NCI-H2227 (cell line): ENCODE measurements around the gene DPYD.
A peak's percentile ranks its signal among the peaks of the same experiment; 100 is the strongest.

Experiments used
- DNase-seq: peaks from one replicate; lab custom pipeline; 2025; ENCODE audit not compliant: unreplicated experiment; lab: John Stamatoyannopoulos, UW

The DPYD gene

GRCh38 chr1:97163591-97164275 is 757.1 kb downstream of the DPYD start:
- no peak for DNase-seq

GRCh38 chr1:97160818-97161217 is 760.0 kb downstream of the DPYD start:
- no peak for DNase-seq

GRCh38 chr1:97159342-97159741 is 761.5 kb downstream of the DPYD start:
- DNase-seq, result no peak

GRCh38 chr1:97158691-97159096 is 762.1 kb downstream of the DPYD start:
- no peak for DNase-seq

GRCh38 chr1:97157991-97158390 is 762.8 kb downstream of the DPYD start:
- DNase-seq, result no peak

- no peak for DNase-seq
Observed at GRCh38 chr1:97151651-97152050, 769.2 kb downstream of the DPYD start.

- DNase-seq, result peak; percentile 45
Observed at GRCh38 chr1:97145321-97145956, 775.4 kb downstream of the DPYD start.

GRCh38 chr1:97144527-97144926 is 776.3 kb downstream of the DPYD start:
- no peak for DNase-seq

- no peak for DNase-seq
Observed at GRCh38 chr1:97143236-97143882, 777.5 kb downstream of the DPYD start.

- DNase-seq, result no peak
Observed at GRCh38 chr1:97140611-97141010, 780.2 kb downstream of the DPYD start.

GRCh38 chr1:97139512-97139911 is 781.3 kb downstream of the DPYD start:
- no peak for DNase-seq

GRCh38 chr1:97138515-97139032 is 782.3 kb downstream of the DPYD start:
- DNase-seq, result no peak

- DNase-seq, result peak; percentile 79
Observed at GRCh38 chr1:97137862-97138514, 782.8 kb downstream of the DPYD start.

- DNase-seq, result no peak
Observed at GRCh38 chr1:97136996-97137395, 783.8 kb downstream of the DPYD start.

GRCh38 chr1:97135972-97136371 is 784.9 kb downstream of the DPYD start:
- no peak for DNase-seq

GRCh38 chr1:97128426-97128825 is 792.4 kb downstream of the DPYD start:
- no peak for DNase-seq

- no peak for DNase-seq
Observed at GRCh38 chr1:97123717-97124431, 797.0 kb downstream of the DPYD start.

- no peak for DNase-seq
Observed at GRCh38 chr1:97120806-97121205, 800.0 kb downstream of the DPYD start.

- DNase-seq, result no peak
Observed at GRCh38 chr1:97119260-97120158, 801.3 kb downstream of the DPYD start.

- DNase-seq, result no peak
Observed at GRCh38 chr1:97114842-97115241, 806.0 kb downstream of the DPYD start.
